ENCODE results near the gene HYOU1. TPM values are rescaled to one million over a fixed set of nuclear protein-coding genes. Genes with fewer than 3 reads are reported as not detected.

The HYOU1 gene
- total and polyA plus RNA-seq, 2 donors from 2014 or later: 69.0 to 187 TPM

DNA sequence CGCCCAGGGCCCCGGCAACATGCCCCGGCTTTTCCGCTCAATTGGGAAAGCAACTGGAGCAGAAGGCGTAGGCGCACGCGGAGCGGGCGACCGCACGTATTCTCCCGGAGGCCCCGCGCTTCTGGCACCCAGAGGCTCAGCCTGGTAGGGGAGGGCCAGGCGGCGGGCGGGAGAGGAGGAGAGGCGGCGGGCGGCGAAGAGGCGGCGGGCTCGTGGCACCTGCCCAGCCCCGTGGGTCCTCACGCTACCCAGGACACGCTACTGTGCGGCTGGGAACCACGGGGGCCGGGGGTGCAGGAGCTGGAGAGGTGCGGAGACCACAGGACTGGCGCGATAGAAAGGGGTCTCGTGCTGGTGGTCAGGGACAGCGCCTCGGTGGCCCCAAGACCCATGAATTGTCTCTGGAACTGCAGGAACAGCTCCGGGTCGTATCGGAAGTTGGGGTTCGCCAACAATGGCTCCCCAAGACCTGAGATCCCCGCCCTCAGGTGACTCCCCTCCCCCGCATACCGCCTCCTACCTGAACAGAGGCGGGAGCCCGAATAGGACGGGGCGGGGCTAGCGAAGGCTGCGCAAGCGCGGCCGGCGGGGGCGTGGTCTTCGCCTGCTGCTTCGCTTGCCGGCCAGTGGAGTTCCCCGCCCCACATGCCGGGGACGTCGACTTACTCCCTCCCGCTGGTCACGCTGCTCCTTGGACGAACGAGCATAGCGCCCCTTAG lies 26.5 kb downstream of the HYOU1 start, which contains the start of gene SLC37A4:
TSS of gene SLC37A4 (minus strand) at position 549 of the 719 bp plus-strand sequence.
- H3K27ac ChIP-seq (ENCODE audit: low read depth in 2 of 2, low read length in 2 of 2): peak within 1 kb of the TSS; percentile 94 to 95
- TF ChIP-seq, protein P1, sequence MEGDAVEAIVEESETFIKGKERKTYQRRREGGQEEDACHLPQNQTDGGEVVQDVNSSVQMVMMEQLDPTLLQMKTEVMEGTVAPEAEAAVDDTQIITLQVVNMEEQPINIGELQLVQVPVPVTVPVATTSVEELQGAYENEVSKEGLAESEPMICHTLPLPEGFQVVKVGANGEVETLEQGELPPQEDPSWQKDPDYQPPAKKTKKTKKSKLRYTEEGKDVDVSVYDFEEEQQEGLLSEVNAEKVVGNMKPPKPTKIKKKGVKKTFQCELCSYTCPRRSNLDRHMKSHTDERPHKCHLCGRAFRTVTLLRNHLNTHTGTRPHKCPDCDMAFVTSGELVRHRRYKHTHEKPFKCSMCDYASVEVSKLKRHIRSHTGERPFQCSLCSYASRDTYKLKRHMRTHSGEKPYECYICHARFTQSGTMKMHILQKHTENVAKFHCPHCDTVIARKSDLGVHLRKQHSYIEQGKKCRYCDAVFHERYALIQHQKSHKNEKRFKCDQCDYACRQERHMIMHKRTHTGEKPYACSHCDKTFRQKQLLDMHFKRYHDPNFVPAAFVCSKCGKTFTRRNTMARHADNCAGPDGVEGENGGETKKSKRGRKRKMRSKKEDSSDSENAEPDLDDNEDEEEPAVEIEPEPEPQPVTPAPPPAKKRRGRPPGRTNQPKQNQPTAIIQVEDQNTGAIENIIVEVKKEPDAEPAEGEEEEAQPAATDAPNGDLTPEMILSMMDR (IDR thresholded peaks at IDR 0.05; ENCODE audit: borderline replicate concordance, extremely low read depth, insufficient read depth): peak; percentile 91

DNA sequence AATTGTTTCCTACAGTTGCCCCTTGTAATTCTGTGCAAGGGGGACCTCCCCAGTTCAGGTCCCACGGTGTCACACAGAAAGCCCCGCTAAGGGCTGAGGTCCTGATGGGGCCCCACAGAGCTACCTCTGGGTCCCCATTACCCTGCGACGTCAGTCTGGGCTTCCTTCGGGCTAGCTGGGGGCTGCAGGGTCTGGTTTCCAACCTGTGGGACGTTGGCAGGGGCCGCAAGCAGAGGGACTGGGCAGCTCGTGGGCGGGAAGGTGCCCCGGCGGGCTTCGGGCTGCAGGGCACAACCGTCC lies 27.0 kb downstream of the HYOU1 start:
- Histone ChIP-seq H3K9ac (ENCODE audit: low read length in 3 of 3) (peak overlapping the region; percentile 26 to 89 (median 43)), H3K9me3 (ENCODE audit: control insufficient read depth in 2 of 3, insufficient read depth in 1 of 3, low read length in 3 of 3) (no peaks in the 10 kb centered on the region), H3K4me1 (ENCODE audit: control insufficient read depth in 2 of 3, insufficient read depth in 2 of 3, low read depth in 1 of 3, low read length in 3 of 3) (peaks cover 5 to 28% (median 25%) of the 10 kb centered on the region in 3 donors), H3K27me3 (ENCODE audit: control insufficient read depth, insufficient read depth, low read length) (no peaks in the 10 kb centered on the region), H3K4me3 (ENCODE audit: low read length in 3 of 3) (peak overlapping the region; percentile 77 to 91 (median 84)), H3K36me3 (ENCODE audit: control insufficient read depth in 2 of 3, insufficient read depth in 3 of 3, low read length in 3 of 3) (peaks cover 2 to 22% (median 14%) of the 10 kb centered on the region in 3 donors), H3K27ac (ENCODE audit: low read depth in 2 of 2, low read length in 2 of 2) (peak overlapping the region; percentile 94 to 95)
- intact Hi-C loops (cut with DNase I): no loop called here
- TF ChIP-seq, protein P1 (IDR thresholded peaks at IDR 0.05; ENCODE audit: borderline replicate concordance, extremely low read depth, insufficient read depth): no peak
- no peak for FAIRE-seq
- DNase-seq: no peak

More for the DNA sequence above, 26.5 kb downstream of the HYOU1 start, which contains the start of gene SLC37A4:
- peak; percentile 47 for FAIRE-seq
- intact Hi-C loops (cut with DNase I): no loop called here
- Histone ChIP-seq H3K4me3 (ENCODE audit: low read length in 3 of 3) (peak within 1 kb of the TSS; percentile 77 to 91 (median 84)), H3K4me1 (ENCODE audit: control insufficient read depth in 2 of 3, insufficient read depth in 2 of 3, low read depth in 1 of 3, low read length in 3 of 3) (peaks cover 5 to 26% (median 20%) of the 10 kb centered on the region in 3 donors), H3K9me3 (ENCODE audit: control insufficient read depth in 2 of 3, insufficient read depth in 1 of 3, low read length in 3 of 3) (no peaks in the 10 kb centered on the region), H3K27me3 (ENCODE audit: control insufficient read depth, insufficient read depth, low read length) (no peaks in the 10 kb centered on the region), H3K9ac (ENCODE audit: low read length in 3 of 3) (peak within 1 kb of the TSS; percentile 40 to 89 (median 61)), H3K36me3 (ENCODE audit: control insufficient read depth in 2 of 3, insufficient read depth in 3 of 3, low read length in 3 of 3) (peaks cover 0 to 17% (median 12%) of the 10 kb centered on the region in 3 donors)
- DNase-seq: peak; percentile 98 to 99 (median 99)

DNA sequence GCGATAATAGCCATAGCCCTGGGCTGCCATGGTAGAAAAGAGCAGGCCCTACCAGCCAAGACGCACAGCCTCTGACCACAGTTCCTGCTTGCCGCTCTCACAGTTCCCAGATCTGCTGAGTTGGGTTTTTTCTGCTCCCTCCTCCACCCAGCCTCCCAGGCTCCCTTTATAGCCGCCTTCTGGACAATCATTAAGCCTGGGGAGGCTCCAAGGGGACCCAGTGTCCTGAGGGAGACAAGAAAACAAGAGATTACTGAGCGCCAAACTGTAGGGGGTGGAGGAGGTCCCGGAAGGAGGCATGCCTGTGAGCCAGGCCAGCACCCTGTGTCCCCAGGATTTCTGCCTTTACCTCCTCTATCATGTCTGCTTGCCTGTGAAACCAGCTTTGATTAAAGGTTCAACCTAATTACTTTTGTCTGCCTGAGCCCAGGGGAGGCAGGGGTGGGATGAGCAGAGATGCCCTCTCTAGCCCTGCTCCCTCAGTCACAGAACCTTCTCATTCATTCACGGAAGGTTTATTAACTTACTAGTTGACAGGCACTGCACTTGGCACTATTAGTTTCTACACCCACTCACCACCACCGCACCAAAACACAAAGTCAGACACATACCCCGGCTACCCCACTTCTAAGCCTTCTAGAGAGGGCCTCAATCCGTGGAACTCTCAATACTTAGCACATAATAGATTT lies 27.5 kb downstream of the HYOU1 start:
- Histone ChIP-seq H3K36me3 (ENCODE audit: control insufficient read depth in 2 of 3, insufficient read depth in 3 of 3, low read length in 3 of 3) (peaks cover 2 to 25% (median 19%) of the 10 kb centered on the region in 3 donors), H3K4me3 (ENCODE audit: low read length in 3 of 3) (peak overlapping the region; percentile 78 to 91 (median 84)), H3K9me3 (ENCODE audit: control insufficient read depth in 2 of 3, insufficient read depth in 1 of 3, low read length in 3 of 3) (no peaks in the 10 kb centered on the region), H3K9ac (ENCODE audit: low read length in 3 of 3) (peak overlapping the region; percentile 26 to 89 (median 67)), H3K4me1 (ENCODE audit: control insufficient read depth in 2 of 3, insufficient read depth in 2 of 3, low read depth in 1 of 3, low read length in 3 of 3) (peaks cover 5 to 33% (median 30%) of the 10 kb centered on the region in 3 donors), H3K27me3 (ENCODE audit: control insufficient read depth, insufficient read depth, low read length) (no peaks in the 10 kb centered on the region), H3K27ac (ENCODE audit: low read depth in 2 of 2, low read length in 2 of 2) (peak overlapping the region; percentile 94 to 95)
- intact Hi-C loops (cut with DNase I): no loop called here
- peak; percentile 73 to 91 (median 79) for DNase-seq
- TF ChIP-seq, protein P1 (IDR thresholded peaks at IDR 0.05; ENCODE audit: borderline replicate concordance, extremely low read depth, insufficient read depth): no peak
- FAIRE-seq: no peak
